ENCODE results near the gene EIF4A3. TPM values are rescaled to one million over a fixed set of nuclear protein-coding genes. Genes with fewer than 3 reads are reported as not detected.

EIF4A3 gene
- total and polyA plus RNA-seq, 9 of the 15 experiments (the other 6 are each of a cell fraction or from before 2014, with no cell fraction given): 62.7 to 171 (median 127) TPM

DNA sequence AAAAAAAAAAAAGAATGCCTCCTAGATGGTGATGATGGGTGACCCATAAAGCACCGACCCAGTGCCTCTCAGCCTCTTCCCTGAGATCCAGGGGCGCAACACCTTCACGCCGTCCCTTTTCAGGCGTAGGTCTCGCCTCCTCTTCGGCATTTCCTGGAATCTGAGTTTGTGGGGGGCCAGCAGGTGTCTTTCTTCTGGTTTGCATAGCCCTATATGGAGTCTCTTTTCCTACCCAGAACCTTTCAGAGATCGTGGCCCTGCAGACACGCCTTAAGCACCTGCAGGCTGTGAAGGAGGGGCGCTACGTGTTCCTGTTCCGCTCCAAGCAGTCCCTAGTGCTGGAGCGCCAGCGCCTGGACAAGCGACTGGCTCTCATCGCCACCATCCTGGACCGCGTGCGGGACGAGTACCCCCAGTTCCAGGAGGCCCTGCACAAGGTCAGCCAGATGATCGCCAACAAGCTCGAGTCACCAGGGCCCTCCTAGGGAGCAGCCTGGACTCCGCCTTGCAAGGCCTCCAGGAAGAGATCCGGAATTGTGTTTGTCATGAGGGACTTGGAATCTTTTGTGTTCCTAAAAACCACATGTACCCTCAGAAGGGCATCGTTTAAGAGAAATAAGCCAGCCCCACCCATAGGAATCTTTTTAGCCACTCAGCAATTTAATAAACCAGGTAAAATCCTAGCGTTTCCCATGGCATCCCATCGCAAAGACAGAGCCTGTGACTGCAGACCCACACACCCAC lies 47.5 kb downstream of the EIF4A3 start (continued):
- peak; percentile 78 for TF ChIP-seq ZNF316 (IDR thresholded peaks at IDR 0.05)
- no peak for TF ChIP-seq ZNF696 (CRISPR knock-in tag; conservative IDR thresholded peaks at IDR 0.05)
- TF ChIP-seq, protein P1, sequence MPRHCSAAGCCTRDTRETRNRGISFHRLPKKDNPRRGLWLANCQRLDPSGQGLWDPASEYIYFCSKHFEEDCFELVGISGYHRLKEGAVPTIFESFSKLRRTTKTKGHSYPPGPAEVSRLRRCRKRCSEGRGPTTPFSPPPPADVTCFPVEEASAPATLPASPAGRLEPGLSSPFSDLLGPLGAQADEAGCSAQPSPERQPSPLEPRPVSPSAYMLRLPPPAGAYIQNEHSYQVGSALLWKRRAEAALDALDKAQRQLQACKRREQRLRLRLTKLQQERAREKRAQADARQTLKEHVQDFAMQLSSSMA (CRISPR knock-in tag; IDR thresholded peaks at IDR 0.05): no peak
- peak; percentile 28; the same call in 1 of the 2 replicates for TF ChIP-seq MAFF (IDR thresholded peaks at IDR 0.05; ENCODE audit: low read length)
- TF ChIP-seq MAFG (tag; conservative IDR thresholded peaks at IDR 0.05): 0 out of 2 replicates have a peak, but pooled peaks have one; percentile 5

DNA sequence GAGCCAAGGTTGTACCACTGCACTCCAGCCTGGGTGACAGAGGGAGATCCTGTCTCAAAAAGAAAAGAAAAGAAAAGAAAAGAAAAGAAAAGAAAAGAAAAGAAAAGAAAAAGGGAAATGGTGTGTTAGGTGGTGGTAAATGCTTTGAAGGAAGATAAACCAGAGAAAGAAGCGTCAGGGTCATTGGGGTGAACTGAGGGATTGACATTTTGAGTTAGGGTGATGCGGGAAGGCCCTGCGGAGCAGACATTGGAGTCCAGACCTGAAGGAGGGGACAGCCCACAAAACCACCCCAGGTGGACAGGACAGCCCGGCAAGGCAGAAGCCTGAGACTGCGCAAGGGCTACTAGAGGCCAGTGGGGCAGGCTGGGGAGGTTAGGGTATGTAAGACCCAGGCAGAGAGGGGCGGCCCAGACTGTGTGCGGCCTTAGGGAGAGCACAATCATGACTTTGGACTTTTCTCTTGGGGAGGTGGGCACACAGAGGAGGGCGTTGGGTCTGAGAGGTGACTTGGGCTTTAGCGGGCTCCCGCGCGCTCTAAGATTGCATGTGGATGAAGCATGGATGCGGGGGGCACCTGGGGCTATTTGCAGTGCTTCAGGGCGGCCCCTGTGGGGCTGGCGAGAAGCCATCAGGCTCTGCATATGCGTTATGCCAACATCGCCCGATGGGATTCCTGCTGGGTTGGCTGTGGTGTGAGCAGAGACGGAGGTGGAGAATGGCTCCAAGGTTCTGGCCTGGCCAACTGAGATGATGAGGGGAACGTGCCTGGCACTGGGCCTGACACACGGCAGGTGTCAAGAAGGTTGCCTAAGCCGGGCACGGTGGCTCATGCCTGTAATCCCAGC lies 48.9 kb downstream of the EIF4A3 start:
- Histone ChIP-seq H3K4me3 (no peak overlapping the region), H3K4me2 (ENCODE audit: insufficient read depth, low read length) (no peak overlapping the region), H3K9ac (ENCODE audit: insufficient read depth in 1 of 2, low read depth in 2 of 2, low read length in 2 of 2) (no peak overlapping the region), H3K79me2 (ENCODE audit: control insufficient read depth, insufficient read depth, low read length) (no peaks in the 10 kb centered on the region), H3K36me3 (ENCODE audit: control insufficient read depth, insufficient read depth, low read length) (no peaks in the 10 kb centered on the region), H3K9me1 (ENCODE audit: control insufficient read depth, insufficient read depth, low read length) (no peaks in the 10 kb centered on the region), H3K27ac (ENCODE audit: extremely low read depth, low read depth, low read length) (no peak overlapping the region), H4K20me1 (replicated peaks; ENCODE audit: control insufficient read depth, insufficient read depth, low read length) (no peaks in the 10 kb centered on the region), H3K9me3 (replicated peaks; ENCODE audit: control insufficient read depth, insufficient read depth, low read depth, low read length) (no peaks in the 10 kb centered on the region), H2AFZ (ENCODE audit: low read depth, low read length) (no peak overlapping the region), H3K27me3 (ENCODE audit: control insufficient read depth in 2 of 2, insufficient read depth in 2 of 2, low read length in 2 of 2) (peaks cover 21 to 39% of the 10 kb centered on the region in 2 experiments; a peak in 4 of 5 replicates), H3K4me1 (replicated peaks in 1 of 2; ENCODE audit: control insufficient read depth in 2 of 2, insufficient read depth in 2 of 2, low read length in 2 of 2) (peaks cover 6 to 36% of the 10 kb centered on the region in 2 experiments; a peak in 4 of 5 replicates)
- 24% methylated on average over 19 of the region's 23 CpGs for WGBS (ENCODE audit: insufficient coverage, low coverage, missing lambda C conversion rate)
- ATAC-seq: no peak
- intact Hi-C loops (cut with micrococcal nuclease) (no loop called here), in situ Hi-C loops (cut with MboI) (no loop called here)
- BruUV-seq (replicated peaks): no TSS peak
- POLR2A ChIA-PET: no interaction called here
- no peak for FAIRE-seq
- CTCF ChIA-PET (ENCODE audit: low intra/inter-chr PET ratio): no interaction called here
- no peak for TF ChIP-seq TCF7L2 (IDR thresholded peaks at IDR 0.05; ENCODE audit: low read depth, low read length)
- TF ChIP-seq ZNF24 (IDR thresholded peaks at IDR 0.05): no peak
- no peak for TF ChIP-seq SMARCB1 (IDR thresholded peaks at IDR 0.05; ENCODE audit: insufficient read length, low read depth)
- TF ChIP-seq, protein P2, sequence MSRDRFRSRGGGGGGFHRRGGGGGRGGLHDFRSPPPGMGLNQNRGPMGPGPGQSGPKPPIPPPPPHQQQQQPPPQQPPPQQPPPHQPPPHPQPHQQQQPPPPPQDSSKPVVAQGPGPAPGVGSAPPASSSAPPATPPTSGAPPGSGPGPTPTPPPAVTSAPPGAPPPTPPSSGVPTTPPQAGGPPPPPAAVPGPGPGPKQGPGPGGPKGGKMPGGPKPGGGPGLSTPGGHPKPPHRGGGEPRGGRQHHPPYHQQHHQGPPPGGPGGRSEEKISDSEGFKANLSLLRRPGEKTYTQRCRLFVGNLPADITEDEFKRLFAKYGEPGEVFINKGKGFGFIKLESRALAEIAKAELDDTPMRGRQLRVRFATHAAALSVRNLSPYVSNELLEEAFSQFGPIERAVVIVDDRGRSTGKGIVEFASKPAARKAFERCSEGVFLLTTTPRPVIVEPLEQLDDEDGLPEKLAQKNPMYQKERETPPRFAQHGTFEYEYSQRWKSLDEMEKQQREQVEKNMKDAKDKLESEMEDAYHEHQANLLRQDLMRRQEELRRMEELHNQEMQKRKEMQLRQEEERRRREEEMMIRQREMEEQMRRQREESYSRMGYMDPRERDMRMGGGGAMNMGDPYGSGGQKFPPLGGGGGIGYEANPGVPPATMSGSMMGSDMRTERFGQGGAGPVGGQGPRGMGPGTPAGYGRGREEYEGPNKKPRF (IDR thresholded peaks at IDR 0.05; ENCODE audit: low read depth, low read length): no peak
- TF ChIP-seq SMAD2 (IDR thresholded peaks at IDR 0.05; ENCODE audit: low read depth, low read length): no peak
- TF ChIP-seq MTA1 (IDR thresholded peaks at IDR 0.05; ENCODE audit: borderline replicate concordance): no peak
- TF ChIP-seq, protein P3, sequence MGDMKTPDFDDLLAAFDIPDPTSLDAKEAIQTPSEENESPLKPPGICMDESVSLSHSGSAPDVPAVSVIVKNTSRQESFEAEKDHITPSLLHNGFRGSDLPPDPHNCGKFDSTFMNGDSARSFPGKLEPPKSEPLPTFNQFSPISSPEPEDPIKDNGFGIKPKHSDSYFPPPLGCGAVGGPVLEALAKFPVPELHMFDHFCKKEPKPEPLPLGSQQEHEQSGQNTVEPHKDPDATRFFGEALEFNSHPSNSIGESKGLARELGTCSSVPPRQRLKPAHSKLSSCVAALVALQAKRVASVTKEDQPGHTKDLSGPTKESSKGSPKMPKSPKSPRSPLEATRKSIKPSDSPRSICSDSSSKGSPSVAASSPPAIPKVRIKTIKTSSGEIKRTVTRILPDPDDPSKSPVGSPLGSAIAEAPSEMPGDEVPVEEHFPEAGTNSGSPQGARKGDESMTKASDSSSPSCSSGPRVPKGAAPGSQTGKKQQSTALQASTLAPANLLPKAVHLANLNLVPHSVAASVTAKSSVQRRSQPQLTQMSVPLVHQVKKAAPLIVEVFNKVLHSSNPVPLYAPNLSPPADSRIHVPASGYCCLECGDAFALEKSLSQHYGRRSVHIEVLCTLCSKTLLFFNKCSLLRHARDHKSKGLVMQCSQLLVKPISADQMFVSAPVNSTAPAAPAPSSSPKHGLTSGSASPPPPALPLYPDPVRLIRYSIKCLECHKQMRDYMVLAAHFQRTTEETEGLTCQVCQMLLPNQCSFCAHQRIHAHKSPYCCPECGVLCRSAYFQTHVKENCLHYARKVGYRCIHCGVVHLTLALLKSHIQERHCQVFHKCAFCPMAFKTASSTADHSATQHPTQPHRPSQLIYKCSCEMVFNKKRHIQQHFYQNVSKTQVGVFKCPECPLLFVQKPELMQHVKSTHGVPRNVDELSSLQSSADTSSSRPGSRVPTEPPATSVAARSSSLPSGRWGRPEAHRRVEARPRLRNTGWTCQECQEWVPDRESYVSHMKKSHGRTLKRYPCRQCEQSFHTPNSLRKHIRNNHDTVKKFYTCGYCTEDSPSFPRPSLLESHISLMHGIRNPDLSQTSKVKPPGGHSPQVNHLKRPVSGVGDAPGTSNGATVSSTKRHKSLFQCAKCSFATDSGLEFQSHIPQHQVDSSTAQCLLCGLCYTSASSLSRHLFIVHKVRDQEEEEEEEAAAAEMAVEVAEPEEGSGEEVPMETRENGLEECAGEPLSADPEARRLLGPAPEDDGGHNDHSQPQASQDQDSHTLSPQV (IDR thresholded peaks at IDR 0.05): no peak
- TF ChIP-seq POU5F1 (IDR thresholded peaks at IDR 0.05; ENCODE audit: borderline replicate concordance, low read depth, low read length, partially characterized antibody): no peak
- DNase-seq (ENCODE audit: extremely low read depth in 1 of 4, low spot score in 3 of 4): no peak
